D721Med (cell line): ENCODE data around the gene RPL38.

Experiments
- DNase-seq: peaks from one replicate; pipeline ENCODE4 v3.0.0; 2011; ENCODE audit warnings: low spot score; ENCODE audit not compliant: insufficient read length
- FAIRE-seq: peaks from 2 replicates; lab custom pipeline; 2011; peaks lifted over from hg19 to GRCh38; lab: Jason Lieb, UNC
- TF ChIP-seq, protein P1 (sequence below): IDR thresholded peaks from 2 replicates; pipeline ENCODE4 v1.5.1; 2012; ENCODE audit warnings: mild to moderate bottlenecking, control low read depth; ENCODE audit not compliant: insufficient read depth; ENCODE audit errors: missing control alignments

RPL38 gene

DNA sequence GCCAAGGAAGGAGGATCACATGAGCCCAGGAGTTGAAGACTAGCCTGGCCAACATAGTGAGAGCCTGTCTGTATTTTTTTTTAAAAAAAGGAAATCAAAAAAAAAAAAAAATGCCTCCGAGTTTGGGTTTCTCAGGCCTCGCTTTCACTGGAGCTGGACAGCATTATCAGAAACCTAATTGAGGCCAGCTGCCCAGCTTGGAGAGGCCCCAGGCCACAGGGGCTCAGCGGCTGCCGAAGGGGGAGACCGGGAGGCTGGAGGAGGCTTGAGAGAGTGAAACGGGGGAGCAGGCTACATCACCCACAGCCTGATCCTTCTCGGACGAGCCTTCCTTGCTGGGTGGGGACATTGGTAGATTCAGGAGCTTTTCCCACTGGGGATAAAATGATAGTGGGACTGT is 15.0 kb downstream of the RPL38 start:
- TF ChIP-seq, protein P1, sequence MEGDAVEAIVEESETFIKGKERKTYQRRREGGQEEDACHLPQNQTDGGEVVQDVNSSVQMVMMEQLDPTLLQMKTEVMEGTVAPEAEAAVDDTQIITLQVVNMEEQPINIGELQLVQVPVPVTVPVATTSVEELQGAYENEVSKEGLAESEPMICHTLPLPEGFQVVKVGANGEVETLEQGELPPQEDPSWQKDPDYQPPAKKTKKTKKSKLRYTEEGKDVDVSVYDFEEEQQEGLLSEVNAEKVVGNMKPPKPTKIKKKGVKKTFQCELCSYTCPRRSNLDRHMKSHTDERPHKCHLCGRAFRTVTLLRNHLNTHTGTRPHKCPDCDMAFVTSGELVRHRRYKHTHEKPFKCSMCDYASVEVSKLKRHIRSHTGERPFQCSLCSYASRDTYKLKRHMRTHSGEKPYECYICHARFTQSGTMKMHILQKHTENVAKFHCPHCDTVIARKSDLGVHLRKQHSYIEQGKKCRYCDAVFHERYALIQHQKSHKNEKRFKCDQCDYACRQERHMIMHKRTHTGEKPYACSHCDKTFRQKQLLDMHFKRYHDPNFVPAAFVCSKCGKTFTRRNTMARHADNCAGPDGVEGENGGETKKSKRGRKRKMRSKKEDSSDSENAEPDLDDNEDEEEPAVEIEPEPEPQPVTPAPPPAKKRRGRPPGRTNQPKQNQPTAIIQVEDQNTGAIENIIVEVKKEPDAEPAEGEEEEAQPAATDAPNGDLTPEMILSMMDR: no peak
- DNase-seq (no peak), FAIRE-seq (no peak)

DNA sequence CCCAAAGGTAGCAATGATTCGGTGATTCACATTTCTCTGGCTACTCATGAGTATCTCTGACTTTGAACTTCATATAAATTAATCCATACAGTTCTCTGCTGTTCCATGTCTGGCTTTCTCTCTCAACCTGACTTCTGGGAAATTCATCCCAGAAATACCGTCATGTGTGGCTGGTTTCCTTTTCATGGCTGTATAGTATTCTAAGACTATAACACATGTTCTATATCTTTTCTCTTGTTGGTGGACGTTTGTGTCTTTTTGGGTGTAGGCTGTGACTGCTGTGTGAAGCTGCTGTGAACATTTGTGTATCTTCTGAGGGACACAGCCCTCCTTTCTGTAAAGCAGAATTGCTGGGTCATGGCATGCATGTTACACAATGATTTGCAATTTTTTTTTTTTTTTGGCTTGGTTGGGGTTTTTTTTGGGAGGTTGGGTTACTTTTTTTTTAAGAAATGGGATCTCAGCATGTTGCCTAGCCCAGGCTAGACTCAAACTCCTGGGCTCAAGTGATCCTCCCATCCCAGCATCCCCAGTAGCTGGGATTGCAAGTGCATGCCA is 16.2 kb downstream of the RPL38 start:
- TF ChIP-seq, protein P1: no peak
- DNase-seq (no peak), FAIRE-seq (no peak)

DNA sequence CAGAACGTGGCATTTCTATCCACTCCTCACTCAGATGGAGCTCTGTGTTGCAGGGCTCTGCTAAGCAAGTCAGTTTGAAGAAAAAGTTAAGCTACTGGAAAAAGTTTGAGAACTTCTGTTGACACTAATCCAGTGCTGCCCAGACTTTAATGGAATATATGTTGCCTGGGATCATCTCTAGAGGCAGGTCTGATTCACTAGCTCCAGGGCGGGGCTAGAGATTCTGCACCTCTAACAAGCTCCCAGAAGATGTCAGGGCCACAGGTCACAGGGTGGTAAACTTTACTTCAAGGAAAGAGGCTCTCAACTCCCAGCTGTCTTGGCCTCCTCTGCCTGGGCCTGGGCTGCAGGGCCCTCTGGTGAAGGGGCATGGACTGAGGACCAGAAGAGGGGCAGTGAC is 16.7 kb downstream of the RPL38 start:
- FAIRE-seq: no peak
- DNase-seq: no peak
- TF ChIP-seq, protein P1: no peak

DNA sequence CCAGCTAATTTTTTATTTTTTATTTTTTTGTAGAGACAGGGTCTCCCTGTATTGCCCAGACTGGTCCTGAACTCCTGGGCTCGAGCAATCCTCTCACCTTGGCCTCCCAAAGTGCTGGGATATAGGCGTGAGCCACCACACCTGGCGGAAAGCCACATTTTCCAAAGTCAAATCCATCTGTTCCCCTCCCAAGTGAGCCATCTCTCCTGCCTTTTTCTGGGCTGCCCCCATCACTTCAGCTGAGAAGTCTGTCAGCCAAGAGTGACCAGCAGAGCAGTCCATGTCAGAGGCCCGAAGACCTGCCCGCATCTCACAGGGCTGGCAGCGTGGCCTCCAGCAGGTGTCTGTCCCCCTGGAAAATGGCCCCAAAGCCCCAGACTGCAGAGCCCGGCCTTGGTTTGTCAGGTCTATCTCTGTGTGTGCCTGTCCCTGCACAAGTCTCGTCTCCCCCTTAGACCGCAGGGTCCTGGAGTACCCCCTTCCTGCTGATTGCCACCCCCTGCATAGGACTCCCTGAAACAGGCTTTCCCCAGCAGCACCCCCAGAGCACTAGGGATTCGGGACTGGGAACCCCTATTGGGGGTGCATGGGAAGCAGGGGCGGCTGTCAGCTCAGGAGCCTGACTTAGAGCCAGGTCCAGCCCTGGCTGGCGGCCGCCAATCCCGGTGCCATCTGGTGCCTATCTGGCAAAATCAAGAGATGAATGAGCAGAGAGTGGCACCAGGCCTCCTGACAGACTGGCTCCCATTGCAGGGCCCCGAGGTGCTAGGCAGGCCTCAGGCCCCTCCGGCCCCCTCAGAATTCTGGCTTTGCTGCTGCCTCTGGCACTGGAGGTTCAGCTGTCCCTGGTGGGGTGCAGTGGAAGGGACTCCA is 17.7 kb downstream of the RPL38 start:
- DNase-seq: no peak
- FAIRE-seq: no peak
- TF ChIP-seq, protein P1: no peak

DNA sequence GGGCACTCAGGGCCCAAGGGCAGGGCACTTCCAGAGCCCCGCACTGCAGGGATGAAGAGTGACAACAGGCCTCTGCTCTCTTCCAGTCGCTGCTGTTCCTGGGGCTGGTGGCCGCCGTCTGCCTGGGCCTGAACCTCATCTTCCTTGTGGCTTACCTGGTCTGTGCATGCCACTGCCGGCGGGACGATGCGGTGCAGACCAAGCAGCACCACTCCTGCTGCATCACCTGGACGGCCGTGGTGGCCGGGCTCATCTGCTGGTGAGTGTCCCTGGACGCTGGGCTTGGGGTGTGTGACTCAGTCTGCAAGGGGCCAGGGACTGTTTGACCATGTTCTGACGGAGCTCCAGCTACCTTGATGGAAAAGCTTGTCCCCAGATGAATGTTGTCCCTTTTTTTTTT is 18.9 kb downstream of the RPL38 start:
- DNase-seq (no peak), FAIRE-seq (no peak)
- TF ChIP-seq, protein P1: no peak

DNA sequence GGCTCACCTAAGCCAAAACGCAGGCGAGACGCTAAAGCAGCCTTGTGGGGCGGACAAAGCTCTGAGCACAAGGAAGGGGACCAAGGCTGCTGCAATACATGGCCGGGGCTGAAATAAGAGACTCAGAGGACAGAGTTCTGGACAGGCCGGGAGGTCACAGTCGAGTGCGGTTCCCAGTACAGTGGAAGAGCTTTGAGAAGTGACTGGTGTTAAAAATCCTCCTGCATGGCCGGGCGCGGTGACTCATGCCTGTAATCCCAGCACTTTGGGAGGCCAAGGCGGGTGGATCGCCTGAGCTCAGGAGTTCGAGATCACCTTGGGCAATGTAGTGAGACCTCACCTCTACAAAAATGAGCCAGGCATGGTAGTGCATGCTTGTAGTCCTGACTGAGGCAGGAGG is 20.4 kb downstream of the RPL38 start:
- no peak for DNase-seq
- no peak for FAIRE-seq
- TF ChIP-seq, protein P1: no peak

DNA sequence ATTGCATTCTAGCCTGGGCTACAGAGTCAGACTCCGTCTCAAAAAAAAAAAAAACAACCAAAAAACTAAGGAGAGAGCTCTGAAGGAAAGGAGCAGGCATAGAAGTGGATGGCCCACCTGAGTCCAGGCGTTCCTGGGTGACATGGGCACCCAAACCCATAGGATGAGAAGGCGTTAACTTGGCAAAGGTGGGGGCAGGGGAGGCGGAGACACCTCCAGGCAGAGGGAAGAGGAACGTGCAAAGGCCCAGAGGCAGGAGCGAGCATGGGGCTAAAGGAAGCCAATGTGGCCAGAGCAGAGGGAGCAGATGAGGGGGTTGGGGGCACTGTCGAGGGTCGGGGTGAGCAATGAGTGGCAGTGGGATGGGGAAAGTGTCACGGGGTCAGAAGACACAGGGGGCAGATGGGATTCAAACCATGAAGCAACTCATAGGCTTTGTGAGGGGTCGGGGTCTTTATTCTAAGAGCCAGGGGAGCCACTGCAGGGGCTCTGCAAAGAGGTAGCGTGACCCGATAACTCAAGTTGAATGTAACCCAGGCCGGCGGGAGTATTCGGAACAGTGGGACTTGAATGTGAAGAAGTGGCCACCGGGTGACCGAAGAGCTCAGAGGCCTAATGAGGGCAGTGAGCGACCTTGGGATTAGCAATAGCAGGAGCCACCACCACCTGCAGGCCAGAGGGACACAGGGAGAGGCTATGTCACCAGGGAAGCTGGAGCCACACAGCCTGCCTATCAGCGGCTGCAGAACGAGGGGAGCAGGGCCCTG is 21.7 kb downstream of the RPL38 start:
- TF ChIP-seq, protein P1: no peak
- FAIRE-seq (no peak), DNase-seq (no peak)
